Prostate gland (tissue), 2 donors: ENCODE measurements around the gene MARS1.

Experiments used
- CTCF ChIP-seq, 4 experiments: fragments of 200-600 bp in 2 of 4; fragments of 450-650 bp in 2 of 4; sonication (generic) in 2 of 4; IDR thresholded peaks; 1 replicate in 3 of 4; 2 replicates in 1 of 4; pipeline ENCODE4 v1.5.1; 2016 to 2019; ENCODE audit warnings: antibody characterized with exemption in 4 of 4, mild to moderate bottlenecking in 2 of 4, moderate library complexity in 2 of 4
- POLR2A ChIP-seq: fragments of 450-650 bp; IDR thresholded peaks from one replicate; pipeline ENCODE4 v1.6.1; 2016; ENCODE audit warnings: antibody characterized with exemption, mild to moderate bottlenecking

GRCh38 chr12:57460841-57461275, 27.0 kb upstream of the MARS1 start:
- TF ChIP-seq CTCF (IDR thresholded peaks at IDR 0.05) (no peak), POLR2A (no peak)
